Fibroblast of lung (primary cell): ENCODE results near the gene ATOH8. TPM values are rescaled to one million over a fixed set of nuclear protein-coding genes. Genes with fewer than 3 reads are reported as not detected.

Source experiments
- DNase-seq, 2 donors: peaks; one replicate each; pipeline versions ENCODE4 v3.0.0 to v3.0.0-alpha.2; 2010; ENCODE audit warnings: low read depth in 2 of 2
- H2AFZ ChIP-seq: 2 replicates; pipeline ENCODE4 v1.5.1; 2012; ENCODE audit warnings: low read length, control low read depth, inconsistent platforms
- H3K27ac ChIP-seq: 2 replicates; pipeline ENCODE4 v1.5.1; 2011; ENCODE audit warnings: low read length, control low read depth; ENCODE audit not compliant: insufficient read depth
- H3K27me3 ChIP-seq: 2 replicates; pipeline ENCODE4 v1.5.1; 2011; ENCODE audit warnings: mild to moderate bottlenecking, low read length; ENCODE audit not compliant: control insufficient read depth, insufficient read depth
- H3K36me3 ChIP-seq: 2 replicates; pipeline ENCODE4 v1.5.1; 2011; ENCODE audit warnings: low read length; ENCODE audit not compliant: control insufficient read depth, insufficient read depth
- H3K4me1 ChIP-seq: 2 replicates; pipeline ENCODE4 v1.5.1; 2011; ENCODE audit warnings: low read length; ENCODE audit not compliant: control insufficient read depth, insufficient read depth; ENCODE audit errors: extremely low read depth
- H3K4me2 ChIP-seq: 2 replicates; pipeline ENCODE4 v1.5.1; 2011; ENCODE audit warnings: low read length, control low read depth; ENCODE audit not compliant: insufficient read depth; ENCODE audit errors: extremely low read depth
- H3K4me3 ChIP-seq, 4 experiments: fragments of 200-600 bp in 1 of 4; sonication (generic) in 1 of 4; replicated peaks in 1 of 4; 2 replicates each; pipeline ENCODE4 v1.5.1; 2011 to 2016; ENCODE audit warnings: low read length in 4 of 4, low read depth in 3 of 4, mild to moderate bottlenecking in 3 of 4, control low read depth in 2 of 4, inconsistent platforms in 1 of 4, mixed read lengths in 1 of 4; ENCODE audit not compliant: insufficient read depth in 1 of 4; ENCODE audit errors: control extremely low read depth in 1 of 4
- H3K79me2 ChIP-seq: 2 replicates; pipeline ENCODE4 v1.5.1; 2012; ENCODE audit warnings: mild to moderate bottlenecking, low read length, inconsistent platforms; ENCODE audit not compliant: control insufficient read depth, insufficient read depth
- H3K9ac ChIP-seq: 2 replicates; pipeline ENCODE4 v1.5.1; 2011; ENCODE audit warnings: mild to moderate bottlenecking, low read length, control low read depth; ENCODE audit not compliant: insufficient read depth
- H3K9me3 ChIP-seq: 2 replicates; pipeline ENCODE4 v1.5.1; 2012; ENCODE audit warnings: low read depth, low read length; ENCODE audit not compliant: control insufficient read depth, insufficient read depth
- H4K20me1 ChIP-seq: 2 replicates; pipeline ENCODE4 v1.5.1; 2011; ENCODE audit warnings: low read length; ENCODE audit not compliant: control insufficient read depth, insufficient read depth; ENCODE audit errors: extremely low read depth
- CTCF ChIP-seq, 2 donors: IDR thresholded peaks in 1 of 2; conservative IDR thresholded peaks in 1 of 2; 1 replicate in 1 of 2; 2 replicates in 1 of 2; pipeline ENCODE4 v1.5.1; 2011 to 2012; ENCODE audit warnings: low read length in 2 of 2, control low read depth in 1 of 2, inconsistent platforms in 1 of 2, low read depth in 1 of 2, mild to moderate bottlenecking in 1 of 2
- EZH2 ChIP-seq: IDR thresholded peaks from 2 replicates; pipeline ENCODE4 v1.5.1; 2012; ENCODE audit warnings: low read length, control low read depth, mild to moderate bottlenecking; ENCODE audit errors: missing control alignments
- polyA plus RNA-seq, 2 donors: library from polyadenylated mRNA; depleted of rRNA in 1 of 2; stranded (reverse) in 1 of 2; unstranded in 1 of 2; fragments of >200 nt; gene quantifications; 2 replicates each; pipeline ENCODE4 v1.2.1, GENCODE V29; 2011 to 2012; ENCODE audit warnings: missing spikeins in 1 of 2
- total RNA-seq: library from RNA; depleted of rRNA; stranded (reverse); fragments of >200 nt; gene quantifications from 2 replicates; pipeline ENCODE4 v1.2.1, GENCODE V29; 2014

Gene ATOH8
- total and polyA plus RNA-seq, 2 donors (not counting 1 experiment from before 2014, with no cell fraction given), result 5.6 to 19.2 TPM

- Histone ChIP-seq H3K9me3 (no peaks in the 10 kb centered on the region), H3K4me3 (no peak overlapping the region), H2AFZ (no peak overlapping the region), H4K20me1 (no peaks in the 10 kb centered on the region), H3K27ac (no peak overlapping the region), H3K9ac (no peak overlapping the region), H3K27me3 (no peaks in the 10 kb centered on the region), H3K4me1 (peaks cover 25% of the 10 kb centered on the region), H3K4me2 (no peak overlapping the region), H3K36me3 (no peaks in the 10 kb centered on the region), H3K79me2 (no peaks in the 10 kb centered on the region)
- no peak for DNase-seq
- no peak for TF ChIP-seq CTCF (conservative IDR thresholded peaks at IDR 0.05 in 1 of 2, IDR thresholded peaks at IDR 0.05 in 1 of 2; ENCODE audit: low read depth in 1 of 2, low read length in 2 of 2)
- no peak for TF ChIP-seq EZH2
These were observed 41.7 kb downstream of the ATOH8 start for GRCh38 chr2:85795331-85796045.

- Histone ChIP-seq H3K4me1 (peaks cover 22% of the 10 kb centered on the region), H2AFZ (no peak overlapping the region), H3K4me2 (peak overlapping the region; percentile 0), H3K4me3 (no peak overlapping the region), H3K36me3 (no peaks in the 10 kb centered on the region), H3K79me2 (no peaks in the 10 kb centered on the region), H3K27me3 (no peaks in the 10 kb centered on the region), H4K20me1 (no peaks in the 10 kb centered on the region), H3K9me3 (no peaks in the 10 kb centered on the region), H3K27ac (peak overlapping the region; percentile 46), H3K9ac (no peak overlapping the region)
- no peak for DNase-seq
- no peak for TF ChIP-seq EZH2
These were observed 42.2 kb downstream of the ATOH8 start for GRCh38 chr2:85796046-85796340.

- TF ChIP-seq CTCF (conservative IDR thresholded peaks at IDR 0.05 in 1 of 2, IDR thresholded peaks at IDR 0.05 in 1 of 2; ENCODE audit: low read depth in 1 of 2, low read length in 2 of 2) (no peak), EZH2 (no peak)
- Histone ChIP-seq H3K9ac (no peak overlapping the region), H3K27ac (peak overlapping the region; percentile 46), H3K36me3 (no peaks in the 10 kb centered on the region), H3K4me2 (peak overlapping the region; percentile 0), H3K4me1 (peaks cover 21% of the 10 kb centered on the region), H4K20me1 (no peaks in the 10 kb centered on the region), H3K9me3 (no peaks in the 10 kb centered on the region), H3K27me3 (no peaks in the 10 kb centered on the region), H3K79me2 (no peaks in the 10 kb centered on the region), H3K4me3 (no peak overlapping the region), H2AFZ (no peak overlapping the region)
- peak in 1 of 2 donors; percentile 48 for DNase-seq
These were observed 42.8 kb downstream of the ATOH8 start for GRCh38 chr2:85796341-85797262.
